Measurements from ENCODE around the gene SDK2. TPM values are rescaled to one million over a fixed set of nuclear protein-coding genes. Genes with fewer than 3 reads are reported as not detected.

SDK2 gene
- total RNA-seq, 1 donor from 2014 or later, result 11.2 TPM

DNA sequence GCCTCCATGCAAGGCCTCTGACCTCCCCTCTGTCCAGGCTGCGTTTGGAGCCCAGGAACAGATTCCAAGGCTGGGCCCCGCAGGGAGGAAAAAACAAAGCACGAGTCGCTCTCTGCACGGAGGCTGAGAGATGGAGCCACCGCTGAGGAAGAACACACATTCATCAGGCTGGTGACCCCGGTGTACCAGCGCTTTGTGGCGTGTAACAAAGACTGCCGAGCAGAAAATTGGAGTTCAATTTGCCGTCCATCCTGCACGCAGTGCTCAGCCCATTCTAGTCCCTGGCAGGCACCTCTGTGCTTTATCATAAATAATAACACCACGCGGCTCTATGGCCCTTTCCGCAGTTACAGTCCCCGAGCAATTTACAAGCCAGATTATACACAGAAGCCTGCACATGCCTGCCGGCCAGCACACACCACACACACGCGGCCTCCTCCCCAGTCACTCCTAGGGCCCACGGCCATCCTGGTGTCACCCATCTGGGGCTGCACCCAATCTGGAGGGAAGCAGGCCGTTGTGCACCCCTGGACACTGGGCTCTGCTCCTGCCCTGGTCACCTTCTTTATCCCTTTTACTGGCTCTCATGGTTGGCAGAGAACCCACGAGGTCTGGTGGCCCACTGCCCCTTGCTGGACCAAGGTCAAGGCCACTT is 124.4 kb downstream of the SDK2 start:
- no peaks in the 10 kb centered on the region for H3K36me3 ChIP-seq (ENCODE audit: insufficient read depth, low read length)
- no peaks in the 10 kb centered on the region for H3K4me1 ChIP-seq (ENCODE audit: insufficient read depth, low read length)
- no peak overlapping the region for H3K4me3 ChIP-seq (ENCODE audit: insufficient read depth, low read depth, low read length)
- H2AFZ ChIP-seq (ENCODE audit: low read depth, low read length), result no peak overlapping the region
- no peak for DNase-seq (ENCODE audit: low read depth)
- no peak overlapping the region for H3K9ac ChIP-seq (ENCODE audit: low read length)
- FAIRE-seq, result no peak
- no peaks in the 10 kb centered on the region for H4K20me1 ChIP-seq (ENCODE audit: insufficient read depth, low read length)
- no peak overlapping the region for H3K4me2 ChIP-seq (ENCODE audit: low read length)
- Mint-ChIP-seq H3K4me1 (ENCODE audit: low read depth, unreplicated experiment) (no peaks in the 10 kb centered on the region), H3K9me3 (ENCODE audit: unreplicated experiment) (peaks cover 2% of the 10 kb centered on the region), H3K27ac (ENCODE audit: unreplicated experiment) (no peak overlapping the region), H3K27me3 (ENCODE audit: low read depth, unreplicated experiment) (peaks cover 32% of the 10 kb centered on the region), H3K4me3 (ENCODE audit: unreplicated experiment) (no peak overlapping the region), H3K36me3 (ENCODE audit: low read depth, unreplicated experiment) (peaks cover 3% of the 10 kb centered on the region)
- H3K9me3 ChIP-seq (ENCODE audit: insufficient read depth, low read depth, low read length), result no peaks in the 10 kb centered on the region
- no peaks in the 10 kb centered on the region for H3K79me2 ChIP-seq (ENCODE audit: insufficient read depth, low read length)
- H3K27me3 ChIP-seq (ENCODE audit: insufficient read depth, low read length), result no peaks in the 10 kb centered on the region
- no peak overlapping the region for H3K27ac ChIP-seq (ENCODE audit: low read depth, low read length)
- no peak for TF ChIP-seq EZH2 (IDR thresholded peaks at IDR 0.05; ENCODE audit: insufficient read depth, low read length)
- TF ChIP-seq, protein P1, sequence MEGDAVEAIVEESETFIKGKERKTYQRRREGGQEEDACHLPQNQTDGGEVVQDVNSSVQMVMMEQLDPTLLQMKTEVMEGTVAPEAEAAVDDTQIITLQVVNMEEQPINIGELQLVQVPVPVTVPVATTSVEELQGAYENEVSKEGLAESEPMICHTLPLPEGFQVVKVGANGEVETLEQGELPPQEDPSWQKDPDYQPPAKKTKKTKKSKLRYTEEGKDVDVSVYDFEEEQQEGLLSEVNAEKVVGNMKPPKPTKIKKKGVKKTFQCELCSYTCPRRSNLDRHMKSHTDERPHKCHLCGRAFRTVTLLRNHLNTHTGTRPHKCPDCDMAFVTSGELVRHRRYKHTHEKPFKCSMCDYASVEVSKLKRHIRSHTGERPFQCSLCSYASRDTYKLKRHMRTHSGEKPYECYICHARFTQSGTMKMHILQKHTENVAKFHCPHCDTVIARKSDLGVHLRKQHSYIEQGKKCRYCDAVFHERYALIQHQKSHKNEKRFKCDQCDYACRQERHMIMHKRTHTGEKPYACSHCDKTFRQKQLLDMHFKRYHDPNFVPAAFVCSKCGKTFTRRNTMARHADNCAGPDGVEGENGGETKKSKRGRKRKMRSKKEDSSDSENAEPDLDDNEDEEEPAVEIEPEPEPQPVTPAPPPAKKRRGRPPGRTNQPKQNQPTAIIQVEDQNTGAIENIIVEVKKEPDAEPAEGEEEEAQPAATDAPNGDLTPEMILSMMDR (IDR thresholded peaks at IDR 0.05; ENCODE audit: insufficient read depth, low read depth, low read length), result no peak

DNA sequence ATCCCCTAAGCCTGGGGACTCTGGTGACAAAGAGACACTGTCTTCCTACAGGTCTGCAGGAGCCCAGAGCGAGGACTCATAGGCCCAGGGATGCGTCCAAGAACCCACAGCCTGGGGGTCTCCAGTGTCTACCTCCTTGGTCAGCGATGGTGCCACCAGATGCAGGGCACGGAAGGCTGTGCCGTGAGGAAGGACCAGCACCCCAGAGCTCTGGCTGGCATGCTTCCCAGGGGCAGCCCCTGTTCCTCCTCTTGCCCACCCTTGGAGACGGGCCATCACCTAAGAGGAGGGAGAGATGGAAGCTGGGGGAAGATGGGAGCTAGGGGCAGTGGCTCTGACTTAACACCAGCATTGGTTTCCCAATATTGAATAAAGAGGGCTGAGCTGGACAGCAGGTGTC is 125.2 kb downstream of the SDK2 start:
- no peaks in the 10 kb centered on the region for H3K27me3 ChIP-seq (ENCODE audit: insufficient read depth, low read length)
- H3K4me3 ChIP-seq (ENCODE audit: insufficient read depth, low read depth, low read length), result no peak overlapping the region
- no peak overlapping the region for H3K9ac ChIP-seq (ENCODE audit: low read length)
- H3K4me2 ChIP-seq (ENCODE audit: low read length), result no peak overlapping the region
- Mint-ChIP-seq H3K27me3 (ENCODE audit: low read depth, unreplicated experiment) (peaks cover 28% of the 10 kb centered on the region), H3K4me3 (ENCODE audit: unreplicated experiment) (no peak overlapping the region), H3K36me3 (ENCODE audit: low read depth, unreplicated experiment) (peaks cover 3% of the 10 kb centered on the region), H3K27ac (ENCODE audit: unreplicated experiment) (no peak overlapping the region), H3K9me3 (ENCODE audit: unreplicated experiment) (peaks cover 2% of the 10 kb centered on the region), H3K4me1 (ENCODE audit: low read depth, unreplicated experiment) (no peaks in the 10 kb centered on the region)
- H3K27ac ChIP-seq (ENCODE audit: low read depth, low read length), result no peak overlapping the region
- no peaks in the 10 kb centered on the region for H3K9me3 ChIP-seq (ENCODE audit: insufficient read depth, low read depth, low read length)
- H3K36me3 ChIP-seq (ENCODE audit: insufficient read depth, low read length), result no peaks in the 10 kb centered on the region
- H2AFZ ChIP-seq (ENCODE audit: low read depth, low read length), result no peak overlapping the region
- FAIRE-seq (no peak), DNase-seq (ENCODE audit: low read depth) (no peak)
- no peak for TF ChIP-seq EZH2 (IDR thresholded peaks at IDR 0.05; ENCODE audit: insufficient read depth, low read length)
- TF ChIP-seq, protein P1 (IDR thresholded peaks at IDR 0.05; ENCODE audit: insufficient read depth, low read depth, low read length), result no peak
- no peaks in the 10 kb centered on the region for H3K79me2 ChIP-seq (ENCODE audit: insufficient read depth, low read length)
- no peaks in the 10 kb centered on the region for H3K4me1 ChIP-seq (ENCODE audit: insufficient read depth, low read length)
- H4K20me1 ChIP-seq (ENCODE audit: insufficient read depth, low read length), result no peaks in the 10 kb centered on the region

DNA sequence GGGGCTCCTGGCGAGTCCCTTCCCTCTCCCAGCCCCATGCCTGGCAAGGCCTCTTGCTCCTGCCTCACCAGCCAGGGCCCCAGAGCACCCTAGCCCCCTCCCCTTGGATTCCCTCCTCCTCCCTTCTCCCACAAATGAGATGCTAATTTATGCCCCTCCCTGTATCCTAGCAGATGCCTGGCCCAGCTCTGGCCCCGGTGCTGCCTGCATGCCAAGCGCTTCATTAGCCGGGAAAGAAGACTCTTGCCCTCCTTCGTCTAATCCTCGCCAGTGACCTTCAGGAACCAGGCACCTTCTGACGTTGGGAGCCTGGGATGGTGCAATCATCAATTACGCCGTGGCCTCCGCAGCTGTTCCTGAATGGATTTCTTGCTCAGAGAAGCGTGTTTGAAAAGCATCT is 127.8 kb downstream of the SDK2 start:
- Histone ChIP-seq H3K9me3 (ENCODE audit: insufficient read depth, low read depth, low read length) (no peaks in the 10 kb centered on the region), H3K27me3 (ENCODE audit: insufficient read depth, low read length) (peaks cover 12% of the 10 kb centered on the region), H3K4me3 (ENCODE audit: insufficient read depth, low read depth, low read length) (no peak overlapping the region), H3K27ac (ENCODE audit: low read depth, low read length) (no peak overlapping the region), H3K79me2 (ENCODE audit: insufficient read depth, low read length) (no peaks in the 10 kb centered on the region), H3K4me2 (ENCODE audit: low read length) (no peak overlapping the region), H3K4me1 (ENCODE audit: insufficient read depth, low read length) (no peaks in the 10 kb centered on the region), H2AFZ (ENCODE audit: low read depth, low read length) (no peak overlapping the region), H3K36me3 (ENCODE audit: insufficient read depth, low read length) (no peaks in the 10 kb centered on the region), H4K20me1 (ENCODE audit: insufficient read depth, low read length) (no peaks in the 10 kb centered on the region), H3K9ac (ENCODE audit: low read length) (no peak overlapping the region)
- Mint-ChIP-seq H3K4me1 (ENCODE audit: low read depth, unreplicated experiment) (no peaks in the 10 kb centered on the region), H3K4me3 (ENCODE audit: unreplicated experiment) (no peak overlapping the region), H3K36me3 (ENCODE audit: low read depth, unreplicated experiment) (peaks cover 3% of the 10 kb centered on the region), H3K27me3 (ENCODE audit: low read depth, unreplicated experiment) (peaks cover 30% of the 10 kb centered on the region), H3K27ac (ENCODE audit: unreplicated experiment) (no peak overlapping the region), H3K9me3 (ENCODE audit: unreplicated experiment) (peaks cover 3% of the 10 kb centered on the region)
- FAIRE-seq, result no peak
- no peak for DNase-seq (ENCODE audit: low read depth)
- TF ChIP-seq EZH2 (IDR thresholded peaks at IDR 0.05; ENCODE audit: insufficient read depth, low read length), result no peak
- TF ChIP-seq, protein P1 (IDR thresholded peaks at IDR 0.05; ENCODE audit: insufficient read depth, low read depth, low read length), result no peak
